ENCODE data around the gene DBNL. TPM values are rescaled to one million over a fixed set of nuclear protein-coding genes. Genes with fewer than 3 reads are reported as not detected.

DBNL gene
- total RNA-seq, 1 donor from 2014 or later: 68.0 TPM

GRCh38 chr7:44076101-44076895, 31.8 kb downstream of the DBNL start:
- Mint-ChIP-seq H3K4me1 (ENCODE audit: low read depth) (peaks cover 5% of the 10 kb centered on the region), H3K9me3 (ENCODE audit: low read depth) (no peaks in the 10 kb centered on the region)
- TF ChIP-seq, protein P1, sequence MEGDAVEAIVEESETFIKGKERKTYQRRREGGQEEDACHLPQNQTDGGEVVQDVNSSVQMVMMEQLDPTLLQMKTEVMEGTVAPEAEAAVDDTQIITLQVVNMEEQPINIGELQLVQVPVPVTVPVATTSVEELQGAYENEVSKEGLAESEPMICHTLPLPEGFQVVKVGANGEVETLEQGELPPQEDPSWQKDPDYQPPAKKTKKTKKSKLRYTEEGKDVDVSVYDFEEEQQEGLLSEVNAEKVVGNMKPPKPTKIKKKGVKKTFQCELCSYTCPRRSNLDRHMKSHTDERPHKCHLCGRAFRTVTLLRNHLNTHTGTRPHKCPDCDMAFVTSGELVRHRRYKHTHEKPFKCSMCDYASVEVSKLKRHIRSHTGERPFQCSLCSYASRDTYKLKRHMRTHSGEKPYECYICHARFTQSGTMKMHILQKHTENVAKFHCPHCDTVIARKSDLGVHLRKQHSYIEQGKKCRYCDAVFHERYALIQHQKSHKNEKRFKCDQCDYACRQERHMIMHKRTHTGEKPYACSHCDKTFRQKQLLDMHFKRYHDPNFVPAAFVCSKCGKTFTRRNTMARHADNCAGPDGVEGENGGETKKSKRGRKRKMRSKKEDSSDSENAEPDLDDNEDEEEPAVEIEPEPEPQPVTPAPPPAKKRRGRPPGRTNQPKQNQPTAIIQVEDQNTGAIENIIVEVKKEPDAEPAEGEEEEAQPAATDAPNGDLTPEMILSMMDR (IDR thresholded peaks at IDR 0.05; ENCODE audit: unreplicated experiment): no peak

DNA sequence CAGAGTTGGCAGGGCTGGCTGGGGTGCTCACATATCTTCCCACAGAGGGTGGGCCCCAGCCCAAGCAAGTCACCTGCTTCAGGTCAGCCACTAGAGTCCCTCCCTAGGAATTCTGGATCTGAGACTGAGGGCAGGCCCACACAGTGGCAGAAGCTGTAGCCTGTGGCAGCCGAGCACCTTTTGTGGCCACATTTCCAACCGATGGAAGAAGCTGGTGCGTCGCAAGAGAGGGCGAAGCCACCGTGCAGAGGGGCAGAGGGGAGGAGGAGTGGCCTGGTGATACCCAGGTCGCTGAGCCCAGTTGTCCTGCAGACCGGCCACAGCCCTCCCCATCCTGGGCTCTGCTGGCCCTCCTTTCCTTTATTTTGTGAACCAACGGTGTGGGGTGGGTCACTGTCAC, 32.6 kb downstream of the DBNL start:
- Mint-ChIP-seq H3K27me3 (no peaks in the 10 kb centered on the region), H3K27ac (no peak overlapping the region), H3K4me3 (ENCODE audit: low read depth) (no peak overlapping the region), H3K9me3 (ENCODE audit: low read depth) (no peaks in the 10 kb centered on the region), H3K4me1 (ENCODE audit: low read depth) (peaks cover 9% of the 10 kb centered on the region), H3K36me3 (ENCODE audit: insufficient read depth) (peaks cover 10% of the 10 kb centered on the region)
- TF ChIP-seq, protein P1 (IDR thresholded peaks at IDR 0.05; ENCODE audit: unreplicated experiment): no peak
- no peak for DNase-seq (ENCODE audit: low spot score, unreplicated experiment)

More at GRCh38 chr7:44076101-44076895, 31.8 kb downstream of the DBNL start:
- Mint-ChIP-seq H3K4me3 (ENCODE audit: low read depth) (no peak overlapping the region), H3K27ac (no peak overlapping the region), H3K27me3 (no peaks in the 10 kb centered on the region), H3K36me3 (ENCODE audit: insufficient read depth) (peaks cover 10% of the 10 kb centered on the region)
- DNase-seq (ENCODE audit: low spot score, unreplicated experiment): no peak

GRCh38 chr7:44077681-44078091, 33.2 kb downstream of the DBNL start:
- DNase-seq (ENCODE audit: low spot score, unreplicated experiment): no peak
- Mint-ChIP-seq H3K27me3 (no peaks in the 10 kb centered on the region), H3K27ac (no peak overlapping the region), H3K36me3 (ENCODE audit: insufficient read depth) (peaks cover 8% of the 10 kb centered on the region), H3K4me1 (ENCODE audit: low read depth) (peaks cover 9% of the 10 kb centered on the region), H3K4me3 (ENCODE audit: low read depth) (no peak overlapping the region), H3K9me3 (ENCODE audit: low read depth) (no peaks in the 10 kb centered on the region)
- TF ChIP-seq, protein P1 (IDR thresholded peaks at IDR 0.05; ENCODE audit: unreplicated experiment): no peak

DNA sequence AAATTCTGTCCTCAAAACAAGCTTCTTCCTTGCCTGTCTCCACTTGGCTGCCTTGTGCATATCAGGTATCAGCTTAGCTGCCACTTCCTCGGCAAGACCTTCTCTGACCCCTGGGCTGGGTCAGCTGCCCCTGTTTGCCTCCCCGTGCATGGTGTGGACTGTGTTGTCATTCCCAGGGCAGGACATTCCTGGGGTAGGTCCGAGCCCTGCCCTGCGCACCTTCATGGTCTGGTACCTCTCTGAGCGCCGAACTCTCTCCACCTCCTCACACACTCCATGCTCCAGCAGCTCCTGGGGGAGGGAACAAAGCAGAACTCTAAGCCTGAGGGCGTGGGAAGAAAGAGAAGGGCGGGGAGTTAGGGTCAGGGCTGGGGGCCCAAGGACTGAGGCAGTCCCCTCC, 34.0 kb downstream of the DBNL start:
- peak overlapping the region; percentile 59 for H3K27ac Mint-ChIP-seq
- peaks cover 7% of the 10 kb centered on the region for H3K36me3 Mint-ChIP-seq (ENCODE audit: insufficient read depth)
- H3K4me1 Mint-ChIP-seq (ENCODE audit: low read depth): peaks cover 9% of the 10 kb centered on the region
- DNase-seq (ENCODE audit: low spot score, unreplicated experiment): no peak
- TF ChIP-seq, protein P1 (IDR thresholded peaks at IDR 0.05; ENCODE audit: unreplicated experiment): no peak
- no peak overlapping the region for H3K4me3 Mint-ChIP-seq (ENCODE audit: low read depth)
- H3K9me3 Mint-ChIP-seq (ENCODE audit: low read depth): no peaks in the 10 kb centered on the region
- peaks cover 5% of the 10 kb centered on the region for H3K27me3 Mint-ChIP-seq

- H3K27ac Mint-ChIP-seq: no peak overlapping the region
- H3K4me3 Mint-ChIP-seq (ENCODE audit: low read depth): no peak overlapping the region
Observed at GRCh38 chr7:44079331-44080021, 35.0 kb downstream of the DBNL start.

More at GRCh38 chr7:44079331-44080021, 35.0 kb downstream of the DBNL start:
- Mint-ChIP-seq H3K27me3 (peaks cover 15% of the 10 kb centered on the region), H3K4me1 (ENCODE audit: low read depth) (peaks cover 9% of the 10 kb centered on the region), H3K36me3 (ENCODE audit: insufficient read depth) (peaks cover 7% of the 10 kb centered on the region), H3K9me3 (ENCODE audit: low read depth) (no peaks in the 10 kb centered on the region)
- TF ChIP-seq, protein P1 (IDR thresholded peaks at IDR 0.05; ENCODE audit: unreplicated experiment): no peak
- no peak for DNase-seq (ENCODE audit: low spot score, unreplicated experiment)

Data from progenitor cell of endocrine pancreas (in vitro differentiated cells).